GM19395 (cell line): ENCODE data around the gene MRPL37.

Source experiments
- ATAC-seq: cut with Tn5 transposase; IDR thresholded peaks from one replicate; pipeline ENCODE4 v1.9.1; 2021; ENCODE audit warnings: mild to moderate bottlenecking, moderate library complexity; ENCODE audit not compliant: unreplicated experiment

MRPL37 gene

GRCh38 chr1:54259546-54260140, 59.7 kb downstream of the MRPL37 start:
- ATAC-seq = no peak

- ATAC-seq = no peak
Observed at GRCh38 chr1:54260810-54261209, 60.8 kb downstream of the MRPL37 start.

GRCh38 chr1:54262244-54262643, 62.3 kb downstream of the MRPL37 start:
- ATAC-seq = no peak

GRCh38 chr1:54263601-54264226, 63.7 kb downstream of the MRPL37 start:
- no peak for ATAC-seq

- ATAC-seq = no peak
Observed at GRCh38 chr1:54265126-54265525, 65.2 kb downstream of the MRPL37 start.

GRCh38 chr1:54265659-54266058, 65.7 kb downstream of the MRPL37 start:
- ATAC-seq = no peak

GRCh38 chr1:54266195-54266594, 66.2 kb downstream of the MRPL37 start:
- no peak for ATAC-seq

- no peak for ATAC-seq
Observed at GRCh38 chr1:54266908-54267307, 66.9 kb downstream of the MRPL37 start.
